ENCODE data around the gene MS4A8.

The MS4A8 gene

DNA sequence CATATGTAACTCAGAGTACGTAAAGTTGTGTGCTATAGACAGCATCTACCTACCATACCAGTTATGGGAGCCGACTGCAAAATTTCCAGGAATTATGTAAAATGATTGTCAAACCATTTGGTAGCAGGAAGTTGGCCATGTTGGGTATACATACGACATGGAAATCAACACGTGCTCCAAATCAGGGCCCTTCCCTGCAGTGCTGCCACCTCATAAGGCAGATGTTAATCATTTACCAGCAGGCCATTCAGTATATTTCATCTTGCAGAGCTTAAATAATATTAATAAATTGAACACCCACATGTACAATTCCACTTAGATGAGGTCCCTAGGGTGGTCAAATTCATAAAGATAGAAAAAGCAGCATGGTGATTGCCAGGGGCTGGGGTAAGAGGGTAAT lies 34.9 kb downstream of the MS4A8 start:
- Histone ChIP-seq H3K9me3 (ENCODE audit: control insufficient read depth, low read length) (no peaks in the 10 kb centered on the region), H3K4me3 (ENCODE audit: low read depth, low read length) (no peak overlapping the region), H3K27ac (no peak overlapping the region), H3K79me2 (no peaks in the 10 kb centered on the region), H3K4me2 (ENCODE audit: low read length) (no peak overlapping the region), H2AFZ (no peak overlapping the region), H3K36me3 (ENCODE audit: control insufficient read depth, insufficient read depth, low read length) (no peaks in the 10 kb centered on the region), H3K4me1 (no peaks in the 10 kb centered on the region), H3K9ac (no peak overlapping the region), H3K27me3 (ENCODE audit: control insufficient read depth, insufficient read depth, low read length) (no peaks in the 10 kb centered on the region)
- TF ChIP-seq, protein P1, sequence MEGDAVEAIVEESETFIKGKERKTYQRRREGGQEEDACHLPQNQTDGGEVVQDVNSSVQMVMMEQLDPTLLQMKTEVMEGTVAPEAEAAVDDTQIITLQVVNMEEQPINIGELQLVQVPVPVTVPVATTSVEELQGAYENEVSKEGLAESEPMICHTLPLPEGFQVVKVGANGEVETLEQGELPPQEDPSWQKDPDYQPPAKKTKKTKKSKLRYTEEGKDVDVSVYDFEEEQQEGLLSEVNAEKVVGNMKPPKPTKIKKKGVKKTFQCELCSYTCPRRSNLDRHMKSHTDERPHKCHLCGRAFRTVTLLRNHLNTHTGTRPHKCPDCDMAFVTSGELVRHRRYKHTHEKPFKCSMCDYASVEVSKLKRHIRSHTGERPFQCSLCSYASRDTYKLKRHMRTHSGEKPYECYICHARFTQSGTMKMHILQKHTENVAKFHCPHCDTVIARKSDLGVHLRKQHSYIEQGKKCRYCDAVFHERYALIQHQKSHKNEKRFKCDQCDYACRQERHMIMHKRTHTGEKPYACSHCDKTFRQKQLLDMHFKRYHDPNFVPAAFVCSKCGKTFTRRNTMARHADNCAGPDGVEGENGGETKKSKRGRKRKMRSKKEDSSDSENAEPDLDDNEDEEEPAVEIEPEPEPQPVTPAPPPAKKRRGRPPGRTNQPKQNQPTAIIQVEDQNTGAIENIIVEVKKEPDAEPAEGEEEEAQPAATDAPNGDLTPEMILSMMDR (IDR thresholded peaks at IDR 0.05), result no peak

DNA sequence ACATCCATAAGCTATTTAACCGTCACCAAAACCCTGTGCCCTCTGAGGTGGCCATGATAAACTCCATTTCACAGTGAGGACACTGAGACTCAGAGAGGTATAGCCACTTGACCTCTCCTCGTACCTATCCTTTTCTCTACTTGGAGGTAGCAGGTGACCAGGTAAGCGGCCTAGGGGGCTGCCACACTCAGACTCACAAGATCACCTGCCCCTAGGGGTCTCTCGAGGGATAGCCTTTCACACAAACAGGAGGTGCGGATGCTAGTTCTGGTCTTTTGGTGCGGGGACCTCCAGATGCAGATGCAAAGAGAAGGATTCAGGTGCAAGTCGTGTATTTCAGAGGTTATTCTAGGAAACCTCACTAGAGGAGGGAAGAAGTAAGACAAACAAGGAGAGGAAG lies 39.7 kb downstream of the MS4A8 start:
- no peak overlapping the region for H3K9ac ChIP-seq

DNA sequence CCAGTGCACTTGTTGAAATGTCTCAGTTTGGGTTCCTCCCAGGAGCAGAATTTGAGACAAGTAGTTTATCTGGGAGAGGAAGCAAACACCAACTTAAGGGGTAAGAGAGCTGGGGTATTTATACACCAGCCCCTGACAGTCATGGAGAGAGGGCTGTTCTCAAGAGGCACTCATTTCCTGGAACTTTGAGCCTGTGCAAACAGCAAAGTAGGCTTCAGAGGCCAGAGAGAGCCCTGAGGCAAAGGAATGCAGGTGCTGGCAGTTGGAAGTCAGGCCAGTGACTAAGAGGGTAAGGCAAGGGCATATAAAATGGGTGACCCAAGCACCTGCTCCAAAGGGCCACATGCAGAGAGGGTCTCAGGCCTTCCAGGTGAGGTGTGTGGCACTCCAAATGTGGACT lies 41.2 kb downstream of the MS4A8 start:
- Histone ChIP-seq H3K4me2 (ENCODE audit: low read length) (no peak overlapping the region), H2AFZ (no peak overlapping the region), H3K4me3 (ENCODE audit: low read depth, low read length) (no peak overlapping the region), H3K9ac (no peak overlapping the region), H3K79me2 (no peaks in the 10 kb centered on the region), H3K9me3 (ENCODE audit: control insufficient read depth, low read length) (no peaks in the 10 kb centered on the region), H3K4me1 (no peaks in the 10 kb centered on the region), H3K36me3 (ENCODE audit: control insufficient read depth, insufficient read depth, low read length) (no peaks in the 10 kb centered on the region), H3K27me3 (ENCODE audit: control insufficient read depth, insufficient read depth, low read length) (no peaks in the 10 kb centered on the region), H3K27ac (no peak overlapping the region)
- TF ChIP-seq, protein P1 (IDR thresholded peaks at IDR 0.05), result no peak

More for the DNA sequence above, 39.7 kb downstream of the MS4A8 start:
- Histone ChIP-seq H3K36me3 (ENCODE audit: control insufficient read depth, insufficient read depth, low read length) (no peaks in the 10 kb centered on the region), H3K27ac (no peak overlapping the region), H3K4me1 (no peaks in the 10 kb centered on the region), H3K9me3 (ENCODE audit: control insufficient read depth, low read length) (no peaks in the 10 kb centered on the region), H3K4me2 (ENCODE audit: low read length) (no peak overlapping the region), H3K79me2 (no peaks in the 10 kb centered on the region), H3K27me3 (ENCODE audit: control insufficient read depth, insufficient read depth, low read length) (no peaks in the 10 kb centered on the region), H3K4me3 (ENCODE audit: low read depth, low read length) (no peak overlapping the region), H2AFZ (no peak overlapping the region)
- TF ChIP-seq, protein P1 (IDR thresholded peaks at IDR 0.05), result no peak

DNA sequence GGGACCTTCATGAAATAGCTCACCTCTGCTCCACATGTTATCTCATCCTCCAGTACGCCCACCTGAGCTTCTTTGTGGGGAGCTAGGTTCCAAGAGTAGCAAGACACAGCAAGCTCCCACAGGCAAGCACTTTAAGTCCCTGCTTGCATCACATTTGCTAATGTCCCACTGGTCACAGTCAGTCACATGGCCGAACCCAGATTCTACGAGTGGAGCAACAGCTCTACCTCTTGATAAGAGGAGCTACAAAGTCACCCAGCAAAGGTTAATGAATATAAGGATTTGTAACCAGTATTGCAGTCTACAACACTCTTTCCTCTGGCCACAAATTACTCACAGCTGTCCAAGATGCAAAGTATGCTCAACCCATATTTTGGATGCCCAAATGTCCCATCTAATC lies 42.0 kb downstream of the MS4A8 start:
- Histone ChIP-seq H3K4me2 (ENCODE audit: low read length) (no peak overlapping the region), H3K4me1 (no peaks in the 10 kb centered on the region), H3K27me3 (ENCODE audit: control insufficient read depth, insufficient read depth, low read length) (no peaks in the 10 kb centered on the region)

DNA sequence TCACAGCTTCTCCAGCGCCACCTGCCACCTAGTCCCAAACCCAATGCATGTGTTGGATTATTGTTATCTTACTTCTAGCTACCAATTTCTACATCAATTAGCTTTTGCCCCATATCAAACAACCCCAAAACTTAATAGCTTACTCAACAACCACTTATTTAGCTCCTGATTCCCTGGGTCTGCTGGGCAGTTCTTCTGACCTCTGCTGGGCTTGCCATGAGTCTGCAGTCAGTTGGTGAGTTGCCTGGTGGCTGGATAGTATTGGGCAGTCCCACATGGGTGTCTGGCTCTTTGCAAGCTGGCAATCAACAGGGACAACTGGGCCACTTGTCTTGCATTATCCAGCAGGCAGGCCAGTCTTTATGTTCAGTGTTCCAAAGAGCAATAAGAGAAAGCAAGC lies 43.6 kb downstream of the MS4A8 start:
- no peaks in the 10 kb centered on the region for H3K79me2 ChIP-seq
- no peaks in the 10 kb centered on the region for H3K36me3 ChIP-seq (ENCODE audit: control insufficient read depth, insufficient read depth, low read length)
- no peaks in the 10 kb centered on the region for H3K4me1 ChIP-seq
- H3K9me3 ChIP-seq (ENCODE audit: control insufficient read depth, low read length), result no peaks in the 10 kb centered on the region
- H3K27ac ChIP-seq, result no peak overlapping the region
- no peak overlapping the region for H3K9ac ChIP-seq
- H3K4me3 ChIP-seq (ENCODE audit: low read depth, low read length), result no peak overlapping the region
- TF ChIP-seq, protein P1 (IDR thresholded peaks at IDR 0.05), result no peak
- no peaks in the 10 kb centered on the region for H3K27me3 ChIP-seq (ENCODE audit: control insufficient read depth, insufficient read depth, low read length)
- no peak overlapping the region for H2AFZ ChIP-seq
- H3K4me2 ChIP-seq (ENCODE audit: low read length), result no peak overlapping the region

More for the DNA sequence above, 42.0 kb downstream of the MS4A8 start:
- no peak overlapping the region for H3K27ac ChIP-seq
- H3K4me3 ChIP-seq (ENCODE audit: low read depth, low read length), result no peak overlapping the region
- H3K79me2 ChIP-seq, result no peaks in the 10 kb centered on the region
- H3K36me3 ChIP-seq (ENCODE audit: control insufficient read depth, insufficient read depth, low read length), result no peaks in the 10 kb centered on the region
- no peak overlapping the region for H2AFZ ChIP-seq
- H3K9ac ChIP-seq, result no peak overlapping the region
- TF ChIP-seq, protein P1 (IDR thresholded peaks at IDR 0.05), result no peak
- H3K9me3 ChIP-seq (ENCODE audit: control insufficient read depth, low read length), result no peaks in the 10 kb centered on the region
